Measurements from ENCODE around the gene NREP.

GRCh38 chr5:111682641-111683040 lies 74.4 kb downstream of the NREP start:
- no peak for TF ChIP-seq EZH2 (IDR thresholded peaks at IDR 0.05; ENCODE audit: low read length, missing control alignments)
- no peak for TF ChIP-seq CTCF (conservative IDR thresholded peaks at IDR 0.05 in 1 of 2, IDR thresholded peaks at IDR 0.05 in 1 of 2; ENCODE audit: low read depth in 1 of 2, low read length in 2 of 2)
